Measurements from ENCODE around the gene STOX2. TPM values are rescaled to one million over a fixed set of nuclear protein-coding genes. Genes with fewer than 3 reads are reported as not detected.

The STOX2 gene
- total and polyA plus RNA-seq, 2 donors (not counting 3 experiments of a cell fraction or from before 2014, with no cell fraction given): 0.03 to 0.24 TPM

GRCh38 chr4:183977707-183978106 is 72.6 kb downstream of the STOX2 start:
- no peak overlapping the region for H3K27ac ChIP-seq (ENCODE audit: insufficient read depth, low read depth, low read length)
- H3K4me3 ChIP-seq (replicated peaks in 1 of 3; ENCODE audit: insufficient read depth in 1 of 3, low read depth in 1 of 3, low read length in 3 of 3): no peak overlapping the region
- H3K4me1 ChIP-seq (ENCODE audit: control insufficient read depth, extremely low read depth, insufficient read depth, low read length): no peaks in the 10 kb centered on the region
- H3K79me2 ChIP-seq (ENCODE audit: control insufficient read depth, insufficient read depth, low read length): no peaks in the 10 kb centered on the region
- no peak overlapping the region for H3K9ac ChIP-seq (replicated peaks; ENCODE audit: extremely low read depth, insufficient read depth, low read length)
- no peak for DNase-seq (ENCODE audit: low read depth, low spot score)
- dilution Hi-C loops (cut with MboI; ENCODE audit: extremely low pct_ligation_motif_present, low sequenced_read_pairs): no loop called here
- no peaks in the 10 kb centered on the region for H4K20me1 ChIP-seq (replicated peaks; ENCODE audit: control insufficient read depth, extremely low read depth, insufficient read depth, low read length)
- no TSS peak for BruUV-seq (replicated peaks)
- FAIRE-seq: no peak
- ChIA-PET POLR2A (no interaction called here), CTCF (no interaction called here)
- no peaks in the 10 kb centered on the region for H3K9me3 ChIP-seq (replicated peaks; ENCODE audit: control insufficient read depth, insufficient read depth, low read length)
- H3K9me1 ChIP-seq (replicated peaks; ENCODE audit: control insufficient read depth, extremely low read depth, insufficient read depth, low read length): no peaks in the 10 kb centered on the region
- TF ChIP-seq MYC (IDR thresholded peaks at IDR 0.05; ENCODE audit: low read depth, low read length): no peak
- TF ChIP-seq MAX (IDR thresholded peaks at IDR 0.05; ENCODE audit: insufficient read depth, insufficient read length): no peak
- TF ChIP-seq EZH2 (IDR thresholded peaks at IDR 0.05; ENCODE audit: borderline replicate concordance, low read depth, low read length, severe bottlenecking): no peak
- no peak for TF ChIP-seq FOS (IDR thresholded peaks at IDR 0.05; ENCODE audit: borderline replicate concordance, insufficient read depth, low read length)
- TF ChIP-seq POLR2A (IDR thresholded peaks at IDR 0.05; ENCODE audit: low read depth, low read length): no peak
- no peak for TF ChIP-seq POLR2AphosphoS5 (IDR thresholded peaks at IDR 0.05; ENCODE audit: insufficient read depth, low read depth, low read length)
- TF ChIP-seq JUN (IDR thresholded peaks at IDR 0.05; ENCODE audit: borderline replicate concordance, insufficient read depth, insufficient read length, low read depth): no peak
- TF ChIP-seq GATA2 (IDR thresholded peaks at IDR 0.05; ENCODE audit: insufficient read depth, insufficient read length, low read depth, low read length): no peak
- no peak for TF ChIP-seq CTCF (IDR thresholded peaks at IDR 0.05; ENCODE audit: extremely low read depth in 1 of 2, insufficient read depth in 1 of 2, low read depth in 1 of 2, low read length in 2 of 2)
- intact Hi-C loops (cut with micrococcal nuclease): no loop called here
- H3K36me3 ChIP-seq (ENCODE audit: control insufficient read depth in 2 of 2, extremely low read depth in 1 of 2, insufficient read depth in 2 of 2, low read length in 2 of 2): no peaks in the 10 kb centered on the region
- H2AFZ ChIP-seq (ENCODE audit: low read depth, low read length): no peak overlapping the region
- no peaks in the 10 kb centered on the region for H3K27me3 ChIP-seq (ENCODE audit: control insufficient read depth in 2 of 2, insufficient read depth in 2 of 2, low read length in 2 of 2)
- H3K4me2 ChIP-seq (ENCODE audit: insufficient read depth, low read length): no peak overlapping the region
